HEK293T (cell line): ENCODE results near the gene FNBP1L.

Source experiments
- ARNT ChIP-seq: fragments of 450-650 bp; IDR thresholded peaks from 2 replicates; pipeline ENCODE4 v1.6.1; 2017; ENCODE audit warnings: mild to moderate bottlenecking
- BHLHE40 ChIP-seq: fragments of 450-650 bp; IDR thresholded peaks from 2 replicates; pipeline ENCODE4 v1.6.1; 2016; ENCODE audit warnings: mild to moderate bottlenecking, moderate library complexity, borderline replicate concordance
- L3MBTL2 ChIP-seq: fragments of 450-650 bp; conservative IDR thresholded peaks from 2 replicates; pipeline ENCODE4 v1.6.1; 2016; ENCODE audit warnings: mild to moderate bottlenecking
- SUZ12 ChIP-seq: fragments of 450-650 bp; IDR thresholded peaks from 2 replicates; pipeline ENCODE4 v1.6.1; 2016; ENCODE audit warnings: mild to moderate bottlenecking
- ZNF384 ChIP-seq: fragments of 450-650 bp; IDR thresholded peaks from 2 replicates; pipeline ENCODE4 v1.6.1; 2016

GRCh38 chr1:93587354-93587753 is 139.4 kb downstream of the FNBP1L start:
- TF ChIP-seq ZNF384, result no peak
- TF ChIP-seq BHLHE40, result no peak
- no peak for TF ChIP-seq L3MBTL2
- TF ChIP-seq SUZ12, result no peak
- no peak for TF ChIP-seq ARNT
